GM19043 (cell line): ENCODE results near the gene ISX.

Experiments used
- ATAC-seq: cut with Tn5 transposase; IDR thresholded peaks from one replicate; pipeline ENCODE4 v1.9.1; 2021; ENCODE audit warnings: low read depth; ENCODE audit not compliant: unreplicated experiment

The ISX gene

DNA sequence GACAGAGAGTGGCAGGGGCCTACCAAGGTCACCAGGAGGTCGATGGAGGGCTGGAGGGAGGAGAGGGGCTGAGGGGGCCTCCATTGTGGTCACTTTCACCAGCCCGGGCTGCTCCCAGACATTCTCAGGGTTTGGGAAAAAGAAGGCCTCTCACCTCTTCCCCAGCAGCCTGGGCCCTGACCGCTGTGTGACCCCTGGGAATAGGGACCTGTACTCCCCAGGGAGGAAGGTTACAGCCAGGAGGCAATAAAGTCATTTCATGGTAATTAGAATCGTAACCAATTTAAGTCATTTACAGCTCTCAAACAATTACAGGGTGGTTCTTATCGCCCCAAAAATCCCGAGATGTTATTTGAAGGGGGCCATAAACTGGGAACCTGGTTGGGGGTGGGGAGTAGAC is 37.8 kb downstream of the ISX start:
- no peak for ATAC-seq

GRCh38 chr22:35104491-35104890 is 38.5 kb downstream of the ISX start:
- ATAC-seq = no peak

- ATAC-seq = no peak
Observed at GRCh38 chr22:35109616-35110015, 43.7 kb downstream of the ISX start.

DNA sequence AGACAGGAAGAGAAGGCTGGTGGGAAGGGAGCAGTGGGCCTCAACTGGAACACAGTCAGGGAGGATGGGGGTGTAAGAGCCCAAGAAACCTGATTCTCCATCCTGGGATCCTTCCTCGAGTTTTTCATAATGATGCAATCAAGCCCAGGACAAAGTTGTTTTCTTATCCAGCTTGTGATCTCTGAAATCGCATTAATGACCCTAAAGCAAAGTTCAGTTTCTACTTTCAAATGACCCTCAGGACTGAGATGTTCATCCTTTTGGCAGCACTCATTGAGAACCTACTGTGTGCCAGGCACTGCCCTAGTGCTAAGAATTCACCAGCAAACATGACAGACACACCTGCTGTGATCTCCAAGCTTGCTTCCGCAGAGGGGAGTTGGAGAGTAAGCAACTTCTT is 45.3 kb downstream of the ISX start:
- no peak for ATAC-seq

DNA sequence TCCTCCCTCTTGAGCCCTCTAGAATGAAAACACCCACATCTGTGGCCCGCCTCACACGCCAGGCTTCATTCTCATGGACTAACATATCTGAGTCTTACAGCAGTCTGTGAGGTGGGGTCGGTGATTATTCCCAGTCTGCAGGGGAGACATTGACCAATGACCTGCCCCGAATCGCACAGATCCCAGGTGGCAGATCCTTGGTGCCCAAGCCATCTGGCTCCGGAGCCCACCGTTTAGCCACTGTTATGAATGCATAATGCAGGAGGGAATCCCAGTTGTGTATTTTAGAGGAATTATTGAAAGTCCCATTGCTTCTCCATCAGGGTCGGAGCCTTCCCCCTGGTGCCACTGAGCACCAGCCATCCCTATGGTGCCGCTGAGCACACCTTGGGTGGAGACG is 47.4 kb downstream of the ISX start:
- no peak for ATAC-seq

DNA sequence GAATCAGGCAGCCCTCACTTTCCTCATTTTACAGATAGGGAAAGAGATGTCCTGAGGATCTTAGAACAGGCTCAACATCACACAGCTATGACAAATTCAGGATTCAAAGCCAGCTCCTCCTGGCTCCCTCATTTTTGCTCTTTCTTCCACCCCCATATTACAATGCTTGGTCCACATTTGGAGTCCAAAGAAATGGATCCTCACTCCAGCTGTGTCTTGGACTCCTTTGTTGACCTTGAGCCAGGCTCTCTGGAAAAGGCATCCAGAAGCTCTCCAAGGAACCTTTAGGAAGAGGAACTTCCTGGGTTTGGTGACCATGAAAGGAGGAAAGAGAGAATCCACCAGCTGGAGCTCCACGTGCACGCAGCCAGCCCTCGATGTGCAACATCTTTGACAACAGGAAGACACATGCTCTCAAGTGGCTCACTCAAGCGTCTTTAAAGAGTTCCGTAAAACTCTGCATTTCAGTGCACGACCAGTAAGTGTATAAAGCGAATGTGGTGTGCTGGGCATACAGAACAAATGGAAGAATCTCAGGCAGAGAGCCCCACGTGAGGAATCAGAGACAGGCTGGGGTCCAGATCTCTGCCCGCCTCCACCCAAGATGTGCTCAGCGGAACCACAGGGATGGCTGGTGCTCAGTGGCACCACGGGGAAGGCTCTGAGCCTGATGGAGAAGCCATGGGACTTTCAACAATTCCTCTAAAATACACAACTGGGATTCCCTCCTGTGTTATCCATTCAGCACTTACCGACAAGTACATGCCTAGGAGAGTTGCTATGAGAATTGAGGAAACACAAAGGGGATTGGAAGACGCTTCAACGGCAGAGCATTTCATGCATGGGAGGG is 48.4 kb downstream of the ISX start:
- ATAC-seq = no peak

DNA sequence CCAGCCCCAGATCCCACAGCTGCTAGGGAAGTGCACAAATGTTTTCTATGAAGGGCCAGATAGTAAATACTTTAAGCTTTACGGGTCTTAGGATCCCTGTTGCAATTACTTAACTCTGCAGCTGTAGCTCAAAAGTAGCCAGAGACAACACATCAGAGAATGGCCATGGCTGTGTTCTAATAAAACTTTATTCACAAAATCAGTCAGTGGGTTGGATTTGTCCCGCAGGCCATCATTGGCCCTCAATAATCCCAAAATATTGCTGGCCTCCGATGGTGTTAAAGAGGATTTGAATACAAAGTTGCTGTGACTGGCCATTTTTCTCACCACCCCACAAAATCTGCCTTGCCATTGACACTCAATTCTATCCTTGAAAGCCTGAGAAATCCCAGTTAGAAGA is 49.6 kb downstream of the ISX start:
- ATAC-seq = no peak

DNA sequence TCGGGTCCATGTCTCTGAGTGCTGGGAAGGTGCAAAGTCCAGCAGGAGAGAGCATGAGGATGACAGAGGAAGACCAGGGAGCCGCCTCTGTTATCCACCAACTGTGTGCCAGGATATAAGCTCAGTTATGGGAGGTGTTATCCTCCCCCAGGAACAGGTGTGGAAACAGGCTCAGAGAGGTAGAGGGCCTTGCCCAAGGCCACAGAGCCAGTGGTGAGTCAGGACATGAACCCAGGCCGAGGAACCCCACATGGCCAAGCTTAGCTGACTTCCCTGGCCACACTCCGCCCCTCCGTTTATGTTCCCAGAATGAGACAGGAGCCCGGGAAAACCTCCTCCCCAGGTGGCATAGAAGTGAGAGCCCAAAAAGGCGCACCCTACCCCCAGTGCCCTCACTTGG is 50.3 kb downstream of the ISX start:
- no peak for ATAC-seq

DNA sequence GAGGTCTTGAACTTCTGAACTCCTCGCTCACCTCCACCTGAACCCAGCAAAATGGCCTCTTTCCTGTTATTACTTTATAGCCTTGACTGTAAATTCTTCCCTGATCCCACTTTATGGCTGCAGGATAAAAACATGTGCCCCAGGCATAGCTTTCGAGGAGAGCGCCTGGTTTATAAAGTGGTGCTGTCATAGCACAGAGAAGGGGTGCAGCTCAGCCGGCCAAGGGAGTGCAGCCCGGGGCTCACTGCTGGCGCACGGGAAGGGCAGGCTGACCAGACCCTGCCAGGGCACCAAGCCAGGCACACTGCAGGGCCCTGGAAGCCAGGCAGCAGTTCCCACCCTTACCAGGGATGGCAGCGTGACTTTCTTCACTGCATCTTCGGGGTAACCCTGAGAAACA is 50.9 kb downstream of the ISX start:
- ATAC-seq = no peak

GRCh38 chr22:35119494-35119893 is 53.5 kb downstream of the ISX start:
- ATAC-seq = no peak

- ATAC-seq = no peak
Observed at GRCh38 chr22:35124691-35125219, 58.8 kb downstream of the ISX start.

DNA sequence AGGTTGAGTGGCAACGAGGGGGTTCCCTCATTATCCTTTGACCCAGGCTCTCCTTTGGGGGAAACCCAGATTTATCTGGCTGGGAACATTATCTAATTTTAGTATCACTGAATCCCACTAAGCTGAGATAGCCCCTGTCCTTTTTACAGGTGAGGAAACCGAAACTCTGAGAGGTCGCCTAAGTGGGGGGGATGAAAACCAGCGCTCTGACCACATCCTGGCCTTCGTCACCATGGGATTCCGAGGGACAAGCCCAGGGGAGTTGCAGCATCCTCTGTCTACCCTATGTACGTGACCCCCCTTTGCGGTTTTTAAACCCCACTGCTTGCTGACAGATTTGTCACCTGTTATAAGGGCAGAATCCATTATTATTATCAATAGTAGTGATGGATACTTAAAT is 61.0 kb downstream of the ISX start:
- ATAC-seq = peak; percentile 61

DNA sequence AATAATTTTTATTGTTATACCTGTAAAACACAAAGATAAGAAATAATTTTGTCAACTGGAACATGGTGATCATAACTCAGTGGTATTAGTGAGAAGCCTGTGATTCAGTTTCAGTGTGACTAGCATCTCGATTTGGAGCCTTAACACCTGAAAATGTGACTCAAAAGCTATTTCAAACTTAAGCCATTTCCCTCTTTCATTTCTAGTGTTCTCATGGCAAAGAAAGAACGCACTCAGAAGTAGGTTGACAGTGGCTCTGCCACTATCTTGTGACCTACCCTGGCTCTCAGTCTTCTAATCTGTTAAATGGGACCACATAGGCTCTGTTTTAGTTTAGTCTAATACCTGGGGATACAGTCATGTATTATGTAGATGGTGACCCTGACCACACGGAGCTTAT is 62.7 kb downstream of the ISX start:
- peak; percentile 49 for ATAC-seq

GRCh38 chr22:35131525-35132000 is 65.6 kb downstream of the ISX start:
- ATAC-seq = no peak

DNA sequence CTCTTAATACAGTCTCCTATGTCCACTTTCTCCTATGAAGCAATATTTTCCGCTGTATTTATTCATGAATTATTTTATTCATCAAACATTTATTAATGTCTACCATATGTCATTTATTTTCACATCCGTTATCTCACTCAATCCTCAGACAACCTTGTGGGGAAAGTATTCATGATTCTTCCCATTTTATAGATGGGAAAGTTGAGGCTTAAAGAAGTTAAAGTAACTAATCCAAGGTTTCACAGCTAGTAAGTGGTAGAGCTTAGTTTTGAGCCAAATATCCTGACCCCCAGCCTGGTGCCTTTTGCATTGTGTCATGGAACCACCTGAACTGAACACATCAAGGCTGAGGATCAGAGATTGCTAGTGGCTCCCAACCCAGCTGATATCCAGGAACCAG is 66.6 kb downstream of the ISX start:
- ATAC-seq = no peak

DNA sequence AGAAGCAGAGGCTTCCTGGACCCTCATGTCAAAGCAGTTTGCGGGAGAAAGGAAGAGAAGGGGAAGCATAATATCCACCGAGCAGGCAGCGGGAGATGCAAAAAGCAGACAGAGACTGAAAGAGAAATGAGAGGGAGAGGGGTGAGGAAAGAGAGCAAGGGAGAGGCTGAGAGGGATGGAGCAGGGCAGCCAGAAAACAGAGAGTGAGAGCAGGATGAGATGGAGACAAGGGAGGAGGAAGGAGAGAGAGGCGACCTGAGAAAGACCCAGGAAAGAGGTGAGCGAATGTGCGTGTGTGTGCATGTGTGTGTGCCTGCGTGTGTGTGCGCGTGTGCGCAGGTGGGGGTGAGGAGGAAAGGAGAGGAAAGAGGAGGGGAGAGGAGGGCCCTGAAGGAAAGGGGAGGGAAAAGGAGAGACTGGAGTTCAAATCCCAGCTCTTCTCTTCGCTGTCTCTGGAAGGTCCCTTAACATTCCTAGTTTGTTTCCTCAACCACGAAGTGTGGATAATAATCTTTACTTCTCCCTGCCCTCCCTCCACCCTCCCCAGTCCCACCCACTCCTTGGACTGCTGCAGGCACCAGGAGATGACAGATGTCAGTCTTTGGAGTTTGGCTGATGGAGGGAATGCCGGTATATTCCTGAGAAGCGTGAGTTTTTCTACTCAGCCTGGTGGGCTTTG is 67.9 kb downstream of the ISX start:
- no peak for ATAC-seq

DNA sequence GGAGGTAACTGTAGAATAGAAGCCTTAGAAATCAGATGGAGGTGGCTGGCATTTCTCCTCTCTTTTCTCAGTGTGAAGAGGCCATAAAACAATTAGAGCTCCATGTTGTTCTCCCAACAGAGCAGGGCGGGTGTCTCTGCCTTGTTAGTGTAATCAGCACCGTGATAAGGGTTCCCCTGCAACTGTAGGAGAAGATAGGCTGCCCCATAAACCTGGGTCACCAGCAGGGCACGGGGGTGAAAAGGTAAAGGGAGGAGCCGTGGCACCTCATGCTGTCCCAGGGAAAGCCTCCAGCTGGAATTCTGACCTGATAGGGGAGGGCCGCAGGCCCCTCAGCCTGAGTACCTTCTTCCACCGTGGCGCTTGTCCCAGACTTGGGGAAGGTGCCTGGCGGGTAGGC is 68.7 kb downstream of the ISX start:
- no peak for ATAC-seq

- no peak for ATAC-seq
Observed at GRCh38 chr22:35135165-35135564, 69.2 kb downstream of the ISX start.
